Measurements from ENCODE around the gene GAL3ST2.
A peak's percentile ranks its signal among the peaks of the same experiment; 100 is the strongest.
"Not testable (repeated sequence)": the region's sequence is repeated elsewhere in the genome, so short reads cannot be mapped to it uniquely, and the experiment has no call there.

Gene GAL3ST2

GRCh38 chr2:241769819-241770184 is 6.8 kb upstream of the GAL3ST2 start:
- no peak for DNase-seq

GRCh38 chr2:241770185-241770935 is 6.3 kb upstream of the GAL3ST2 start:
- DNase-seq: no peak

GRCh38 chr2:241770936-241771285 is 5.7 kb upstream of the GAL3ST2 start:
- no peak for DNase-seq

- no peak for DNase-seq
Measured at GRCh38 chr2:241771286-241772062, 5.1 kb upstream of the GAL3ST2 start.

- DNase-seq: no peak
Measured at GRCh38 chr2:241772063-241772499, 4.5 kb upstream of the GAL3ST2 start.

- peak; percentile 68 for DNase-seq
Measured at GRCh38 chr2:241773511-241774418, 2.9 kb upstream of the GAL3ST2 start.

GRCh38 chr2:241774419-241775222 is 2.0 kb upstream of the GAL3ST2 start:
- peak; percentile 21 for DNase-seq

GRCh38 chr2:241775223-241776177 is 1.1 kb upstream of the GAL3ST2 start:
- DNase-seq: no peak

GRCh38 chr2:241777170-241777685 is 606 bp downstream of the GAL3ST2 start:
- DNase-seq: no peak

GRCh38 chr2:241777686-241778627 is 1.3 kb downstream of the GAL3ST2 start:
- no peak for DNase-seq

- DNase-seq: no peak
Measured at GRCh38 chr2:241780939-241781569, 4.4 kb downstream of the GAL3ST2 start.

- DNase-seq: not testable (repeated sequence)
Measured at GRCh38 chr2:241782053-241782452, 5.4 kb downstream of the GAL3ST2 start.

GRCh38 chr2:241788135-241788534 is 11.5 kb downstream of the GAL3ST2 start:
- DNase-seq: no peak

GRCh38 chr2:241788572-241788971 is 11.9 kb downstream of the GAL3ST2 start:
- DNase-seq: no peak

GRCh38 chr2:241791385-241791784 is 14.8 kb downstream of the GAL3ST2 start:
- not testable (repeated sequence) for DNase-seq

GRCh38 chr2:241793385-241793784 is 16.8 kb downstream of the GAL3ST2 start:
- no peak for DNase-seq

- DNase-seq: no peak
Measured at GRCh38 chr2:241794250-241794823, 17.7 kb downstream of the GAL3ST2 start.
